AG09309 (cell line): ENCODE data around the gene XIAP.
A peak's percentile ranks its signal among the peaks of the same experiment; 100 is the strongest.

Experiments
- DNase-seq: peaks from one replicate; pipeline ENCODE4 v3.0.0-alpha.2; 2010; ENCODE audit warnings: low read depth
- H3K4me3 ChIP-seq: 2 replicates; pipeline ENCODE4 v1.5.1; 2011; ENCODE audit warnings: mild to moderate bottlenecking, low read depth, low read length, moderate library complexity; ENCODE audit not compliant: control insufficient read depth
- CTCF ChIP-seq: IDR thresholded peaks from 2 replicates; pipeline ENCODE4 v1.5.1; 2011; ENCODE audit warnings: mild to moderate bottlenecking, low read depth, low read length, inconsistent platforms; ENCODE audit not compliant: insufficient read depth, control insufficient read depth; ENCODE audit errors: missing control alignments

XIAP gene

DNA sequence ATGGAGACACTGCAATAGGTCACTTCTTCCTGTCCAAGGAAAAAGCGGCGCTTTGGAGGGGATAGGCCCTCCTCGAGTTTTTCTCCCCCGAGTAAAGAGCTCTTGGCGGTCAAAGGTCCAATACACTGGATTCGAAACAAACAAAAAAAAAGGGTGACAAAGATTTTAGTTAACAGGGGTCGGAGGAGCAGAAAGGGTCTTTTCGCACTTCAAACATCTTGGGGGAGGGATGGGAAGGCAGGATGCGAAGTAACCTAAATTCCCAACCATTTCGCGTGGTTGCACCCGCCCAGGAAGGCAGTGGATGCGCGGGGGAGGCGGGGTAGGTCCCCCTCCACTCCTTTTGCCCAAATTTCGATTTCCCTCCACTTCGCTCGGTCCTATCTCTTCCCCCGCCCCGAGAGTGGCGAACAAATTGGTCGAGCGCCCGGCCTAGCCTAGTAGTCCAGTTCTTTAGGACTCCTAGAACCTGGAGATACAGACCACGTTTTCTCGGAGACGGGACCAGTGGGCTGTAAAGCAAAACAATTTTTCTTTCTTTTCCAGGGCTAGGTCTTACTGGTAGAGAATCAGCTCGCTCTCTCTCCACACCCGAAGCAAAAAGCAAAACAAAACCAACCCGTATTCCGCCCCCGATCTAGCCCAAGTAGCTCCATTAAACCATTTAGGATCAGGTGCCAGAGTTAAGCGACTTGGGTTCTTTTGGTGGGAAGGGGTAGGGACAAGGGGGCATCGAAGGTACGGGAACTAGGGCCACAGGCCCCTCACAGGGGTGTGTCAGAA, 99.6 kb downstream of the XIAP start:
- TF ChIP-seq CTCF, result no peak
- peak overlapping the region; percentile 72 for H3K4me3 ChIP-seq
- DNase-seq, result no peak

GRCh38 chrX:123960956-123961267, 101.1 kb downstream of the XIAP start:
- no peak for DNase-seq
- TF ChIP-seq CTCF, result no peak
- peak overlapping the region; percentile 87 for H3K4me3 ChIP-seq

DNA sequence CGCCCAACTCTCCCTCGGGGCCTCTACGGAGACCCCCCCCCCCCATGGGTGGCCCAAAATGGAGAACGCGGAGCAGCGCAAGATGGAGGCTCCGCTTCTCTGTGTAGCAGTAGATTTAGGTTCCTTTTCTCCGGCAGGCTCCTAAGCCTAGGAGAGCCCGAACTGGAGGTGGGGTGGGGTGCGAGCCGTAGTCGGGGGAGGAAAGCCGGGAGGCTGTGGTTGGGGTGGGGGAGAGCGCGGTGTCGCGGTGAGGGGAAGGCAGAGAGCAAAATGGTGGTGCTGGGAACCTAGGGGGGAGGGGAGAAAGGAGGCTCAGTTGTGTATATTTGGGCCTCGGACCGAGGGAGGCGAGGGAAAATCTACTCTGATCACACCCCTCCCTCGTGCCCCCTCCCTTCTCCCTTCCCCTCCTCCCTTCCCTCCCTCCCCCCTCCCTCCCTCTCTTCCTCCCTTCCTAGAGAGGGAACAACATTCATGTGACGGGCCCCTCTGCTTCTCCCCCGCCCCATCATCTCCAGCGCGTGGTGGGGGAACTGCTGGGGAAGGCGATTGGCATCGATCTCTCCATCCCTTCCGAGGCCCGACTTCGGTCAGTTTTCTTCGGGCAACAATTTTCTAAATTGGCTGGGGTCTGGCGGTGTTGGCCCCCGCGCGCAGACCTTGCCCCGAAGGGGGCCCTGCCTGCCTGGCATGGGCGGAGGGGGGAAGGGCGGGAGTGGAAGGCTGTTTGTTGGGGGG, 101.6 kb downstream of the XIAP start, which contains the start of gene STAG2:
Gene STAG2, plus strand, starts transcription at position 439 of the 738 bp plus-strand sequence. CDS start 60,922 bp downstream, outside the sequence.
- TF ChIP-seq CTCF, result no peak
- no peak for DNase-seq

GRCh38 chrX:123962006-123962467, 102.2 kb downstream of the XIAP start:
- DNase-seq, result no peak

More for the DNA sequence above, 101.6 kb downstream of the XIAP start, which contains the start of gene STAG2:
- H3K4me3 ChIP-seq, result peak within 1 kb of the TSS; percentile 87

GRCh38 chrX:123962794-123963373, 103.0 kb downstream of the XIAP start:
- DNase-seq, result peak; percentile 84
- TF ChIP-seq CTCF, result no peak
- peak overlapping the region; percentile 87 for H3K4me3 ChIP-seq

More at GRCh38 chrX:123962006-123962467, 102.2 kb downstream of the XIAP start:
- H3K4me3 ChIP-seq, result peak overlapping the region; percentile 87
- TF ChIP-seq CTCF, result no peak
